HG03159 (cell line): ENCODE results near the gene CFAP20.
"Not testable (repeated sequence)": the region's sequence is repeated elsewhere in the genome, so short reads cannot be mapped to it uniquely, and the experiment has no call there.

Source experiments
- ATAC-seq: cut with Tn5 transposase; IDR thresholded peaks from one replicate; pipeline ENCODE4 v1.9.1; 2021; ENCODE audit warnings: mild to moderate bottlenecking, moderate library complexity; ENCODE audit not compliant: unreplicated experiment

CFAP20 gene

GRCh38 chr16:58098207-58099096 lies 30.7 kb downstream of the CFAP20 start:
- ATAC-seq = no peak

GRCh38 chr16:58096249-58096648 lies 32.9 kb downstream of the CFAP20 start:
- no peak for ATAC-seq

- not testable (repeated sequence) for ATAC-seq
Measured at GRCh38 chr16:58095575-58095960, 33.6 kb downstream of the CFAP20 start.

GRCh38 chr16:58094791-58095574 lies 34.2 kb downstream of the CFAP20 start:
- no peak for ATAC-seq

- no peak for ATAC-seq
Measured at GRCh38 chr16:58094026-58094425, 35.2 kb downstream of the CFAP20 start.

- ATAC-seq = not testable (repeated sequence)
Measured at GRCh38 chr16:58090396-58090795, 38.8 kb downstream of the CFAP20 start.

- no peak for ATAC-seq
Measured at GRCh38 chr16:58088091-58088490, 41.1 kb downstream of the CFAP20 start.

- ATAC-seq = no peak
Measured at GRCh38 chr16:58087209-58087913, 41.8 kb downstream of the CFAP20 start.

- ATAC-seq = no peak
Measured at GRCh38 chr16:58086381-58087208, 42.6 kb downstream of the CFAP20 start.

GRCh38 chr16:58085584-58086251 lies 43.5 kb downstream of the CFAP20 start:
- ATAC-seq = no peak

- ATAC-seq = no peak
Measured at GRCh38 chr16:58085171-58085570, 44.0 kb downstream of the CFAP20 start.

- ATAC-seq = no peak
Measured at GRCh38 chr16:58084635-58085034, 44.5 kb downstream of the CFAP20 start.

GRCh38 chr16:58082381-58082780 lies 46.8 kb downstream of the CFAP20 start:
- no peak for ATAC-seq

- not testable (repeated sequence) for ATAC-seq
Measured at GRCh38 chr16:58080657-58081056, 48.5 kb downstream of the CFAP20 start.

GRCh38 chr16:58077796-58078195 lies 51.4 kb downstream of the CFAP20 start:
- no peak for ATAC-seq

GRCh38 chr16:58076514-58076913 lies 52.7 kb downstream of the CFAP20 start:
- no peak for ATAC-seq

GRCh38 chr16:58074657-58075056 lies 54.5 kb downstream of the CFAP20 start:
- no peak for ATAC-seq

- ATAC-seq = not testable (repeated sequence)
Measured at GRCh38 chr16:58073086-58073485, 56.1 kb downstream of the CFAP20 start.

GRCh38 chr16:58072134-58072533 lies 57.0 kb downstream of the CFAP20 start:
- ATAC-seq = not testable (repeated sequence)

GRCh38 chr16:58070585-58070984 lies 58.6 kb downstream of the CFAP20 start:
- ATAC-seq = no peak
